Activated naive CD8-positive, alpha-beta T cell (primary cell): ENCODE results near the gene MRGPRF.

Experiments
- H3K27ac Mint-ChIP-seq: one replicate; pipeline ENCODE4 v1.8.0; 2021; ENCODE audit warnings: mixed read lengths
- H3K27me3 Mint-ChIP-seq: one replicate; pipeline ENCODE4 v1.8.0; 2021; ENCODE audit warnings: mixed read lengths
- H3K36me3 Mint-ChIP-seq: one replicate; pipeline ENCODE4 v1.8.0; 2021; ENCODE audit warnings: mixed read lengths
- H3K4me1 Mint-ChIP-seq: one replicate; pipeline ENCODE4 v1.8.0; 2021; ENCODE audit warnings: low read depth, mixed read lengths
- H3K4me3 Mint-ChIP-seq: one replicate; pipeline ENCODE4 v1.8.0; 2021; ENCODE audit warnings: mild to moderate bottlenecking, mixed read lengths
- H3K9me3 Mint-ChIP-seq: one replicate; pipeline ENCODE4 v1.8.0; 2021; ENCODE audit warnings: low read depth, mixed read lengths

Gene MRGPRF

DNA sequence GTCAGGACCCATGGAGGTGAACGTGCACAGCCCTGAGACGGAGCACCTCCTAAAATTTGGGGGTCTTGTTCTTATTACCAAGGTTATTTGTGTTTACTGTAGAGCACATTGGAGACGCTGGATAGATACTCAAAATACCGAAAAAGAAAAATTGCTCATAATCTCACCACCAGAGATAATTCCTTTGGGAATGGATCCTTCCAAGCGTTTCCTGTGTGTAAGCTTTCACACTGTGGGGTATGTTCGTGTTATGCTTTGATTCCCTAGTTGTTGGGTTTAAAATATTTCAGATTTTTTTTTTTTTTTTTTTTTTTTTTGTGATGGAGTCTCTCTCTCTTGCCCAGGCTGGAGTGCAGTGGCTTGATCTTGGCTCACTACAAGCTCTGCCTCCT lies 18.2 kb downstream of the MRGPRF start:
- H3K4me3 Mint-ChIP-seq, result no peak overlapping the region
- no peak overlapping the region for H3K27ac Mint-ChIP-seq
- H3K27me3 Mint-ChIP-seq, result peaks cover 8% of the 10 kb centered on the region
- H3K9me3 Mint-ChIP-seq, result no peaks in the 10 kb centered on the region
- no peaks in the 10 kb centered on the region for H3K4me1 Mint-ChIP-seq
- no peaks in the 10 kb centered on the region for H3K36me3 Mint-ChIP-seq

DNA sequence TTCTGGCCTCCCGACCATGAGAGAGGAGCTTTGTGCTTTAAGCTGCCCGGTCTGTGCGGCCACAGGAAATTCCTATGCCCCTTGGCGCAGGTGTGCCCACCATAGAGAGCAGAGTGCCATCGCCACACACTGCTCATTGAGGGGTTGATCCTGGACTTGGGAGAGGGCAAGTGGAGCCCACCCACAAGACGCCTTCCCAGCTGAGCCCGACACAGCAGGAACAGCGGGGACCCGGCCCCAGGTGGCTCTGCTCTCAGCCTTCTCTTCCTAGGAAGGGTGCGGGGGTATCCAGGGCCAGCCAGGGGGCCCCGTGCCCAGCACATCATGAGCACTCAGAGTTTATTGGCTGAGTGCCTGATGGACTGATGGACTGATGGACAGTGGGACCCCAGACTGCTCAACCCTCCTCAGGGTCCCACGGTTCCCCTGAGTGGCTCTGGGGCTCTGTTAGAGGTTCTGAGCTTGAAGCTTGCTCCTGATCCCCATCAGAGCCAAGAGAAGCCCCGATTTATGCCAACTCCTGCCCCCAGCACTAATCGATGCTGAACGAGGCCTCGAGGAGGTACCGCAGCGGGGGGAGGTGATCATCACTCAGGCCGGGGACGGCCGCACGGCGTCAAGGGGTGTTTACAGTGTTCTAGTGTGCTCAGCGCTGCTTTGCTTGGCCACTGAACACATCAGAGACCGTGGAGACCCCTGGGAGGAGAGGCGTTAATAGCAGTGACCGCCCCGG lies 18.7 kb downstream of the MRGPRF start:
- no peak overlapping the region for H3K27ac Mint-ChIP-seq
- H3K4me1 Mint-ChIP-seq, result no peaks in the 10 kb centered on the region
- H3K4me3 Mint-ChIP-seq, result no peak overlapping the region
- peaks cover 8% of the 10 kb centered on the region for H3K27me3 Mint-ChIP-seq
- H3K36me3 Mint-ChIP-seq, result no peaks in the 10 kb centered on the region
- no peaks in the 10 kb centered on the region for H3K9me3 Mint-ChIP-seq

DNA sequence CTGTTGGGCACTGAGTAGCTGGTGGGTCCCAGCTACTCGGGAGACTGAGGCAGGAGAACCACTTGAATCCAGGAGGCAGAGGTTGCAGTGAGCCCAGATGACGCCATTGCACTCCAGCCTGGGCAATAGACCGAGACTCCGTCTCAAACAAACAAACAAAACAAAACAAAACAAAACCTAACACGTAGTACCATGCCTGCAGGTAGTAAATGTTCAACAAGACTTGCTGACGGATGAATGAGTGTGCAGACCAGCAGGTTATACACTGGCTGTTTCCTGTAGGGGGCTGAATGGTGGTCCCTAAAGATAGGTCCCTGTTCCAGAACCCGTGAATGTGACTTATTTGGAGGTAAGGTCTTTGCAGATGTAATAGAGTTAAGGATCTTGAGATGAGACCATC lies 19.5 kb downstream of the MRGPRF start:
- no peaks in the 10 kb centered on the region for H3K36me3 Mint-ChIP-seq
- no peaks in the 10 kb centered on the region for H3K4me1 Mint-ChIP-seq
- no peak overlapping the region for H3K4me3 Mint-ChIP-seq
- no peak overlapping the region for H3K27ac Mint-ChIP-seq
- H3K27me3 Mint-ChIP-seq, result peaks cover 5% of the 10 kb centered on the region
- no peaks in the 10 kb centered on the region for H3K9me3 Mint-ChIP-seq

DNA sequence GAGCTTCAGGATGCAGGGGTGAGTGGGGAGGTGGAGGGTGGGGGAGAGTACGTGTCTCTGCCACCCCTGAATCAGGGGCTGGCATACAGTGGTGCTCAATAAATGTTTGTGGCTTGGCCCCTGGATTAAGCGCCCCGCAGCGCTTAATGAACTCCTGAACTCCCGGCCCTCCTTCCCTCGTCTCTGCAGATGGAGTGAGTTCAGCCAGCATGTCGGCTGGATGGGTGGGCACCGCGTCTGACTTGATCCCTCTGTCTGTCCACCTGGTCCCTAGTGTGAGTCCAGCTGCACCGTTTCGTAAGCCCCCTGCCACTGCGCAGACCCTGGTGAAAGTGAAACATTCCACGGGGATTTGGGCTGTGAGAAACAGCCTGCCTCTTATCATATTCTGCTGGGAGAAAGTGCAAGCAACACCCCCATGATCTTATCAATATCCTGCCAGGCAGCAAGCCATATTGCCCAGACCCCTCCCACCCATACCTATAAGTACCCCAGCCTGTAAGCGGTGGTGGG lies 20.2 kb downstream of the MRGPRF start:
- Mint-ChIP-seq H3K4me3 (no peak overlapping the region), H3K4me1 (no peaks in the 10 kb centered on the region), H3K9me3 (no peaks in the 10 kb centered on the region), H3K36me3 (no peaks in the 10 kb centered on the region), H3K27me3 (peaks cover 5% of the 10 kb centered on the region), H3K27ac (no peak overlapping the region)

DNA sequence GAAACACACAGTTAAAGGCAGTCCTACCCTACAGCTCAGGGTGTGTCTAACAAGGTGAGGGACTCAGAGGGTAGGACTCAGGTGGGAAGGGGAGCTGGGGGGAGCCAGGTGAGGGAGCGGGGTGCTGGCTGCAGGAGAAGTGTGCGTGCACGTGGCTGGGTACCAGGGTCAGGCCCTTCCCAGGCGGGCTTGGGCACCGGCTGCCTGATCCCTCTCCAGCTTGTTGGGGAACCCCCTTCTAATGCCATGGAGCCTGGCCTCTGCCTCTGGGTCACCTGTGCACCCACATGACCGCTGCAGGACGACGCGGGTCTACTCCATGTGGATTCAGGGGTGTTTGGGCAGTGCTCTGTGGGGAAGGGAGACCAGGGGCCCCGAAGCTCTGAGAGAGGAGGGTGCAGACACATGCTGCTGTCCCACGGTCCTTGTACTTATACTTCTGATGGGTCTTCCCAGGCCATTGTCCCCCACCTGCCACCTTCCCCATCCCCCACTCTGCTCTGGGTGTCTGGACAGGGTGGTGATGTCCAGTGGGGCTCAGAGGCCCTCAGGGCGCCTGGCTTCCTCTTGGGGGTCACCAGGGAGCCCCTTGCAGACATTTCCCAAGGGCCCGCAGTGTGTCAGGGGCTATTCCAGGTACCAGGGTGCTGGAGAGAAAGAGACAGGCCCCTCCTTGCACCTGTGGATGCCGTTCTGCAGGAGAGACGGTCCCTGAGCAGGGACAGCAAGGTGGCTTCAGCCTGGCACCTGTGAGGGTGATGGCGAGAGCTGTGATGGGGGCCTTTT lies 21.9 kb downstream of the MRGPRF start:
- peaks cover 10% of the 10 kb centered on the region for H3K36me3 Mint-ChIP-seq
- H3K27me3 Mint-ChIP-seq, result peaks cover 8% of the 10 kb centered on the region
- H3K4me1 Mint-ChIP-seq, result no peaks in the 10 kb centered on the region
- no peak overlapping the region for H3K4me3 Mint-ChIP-seq
- no peak overlapping the region for H3K27ac Mint-ChIP-seq
- H3K9me3 Mint-ChIP-seq, result peaks cover 12% of the 10 kb centered on the region

DNA sequence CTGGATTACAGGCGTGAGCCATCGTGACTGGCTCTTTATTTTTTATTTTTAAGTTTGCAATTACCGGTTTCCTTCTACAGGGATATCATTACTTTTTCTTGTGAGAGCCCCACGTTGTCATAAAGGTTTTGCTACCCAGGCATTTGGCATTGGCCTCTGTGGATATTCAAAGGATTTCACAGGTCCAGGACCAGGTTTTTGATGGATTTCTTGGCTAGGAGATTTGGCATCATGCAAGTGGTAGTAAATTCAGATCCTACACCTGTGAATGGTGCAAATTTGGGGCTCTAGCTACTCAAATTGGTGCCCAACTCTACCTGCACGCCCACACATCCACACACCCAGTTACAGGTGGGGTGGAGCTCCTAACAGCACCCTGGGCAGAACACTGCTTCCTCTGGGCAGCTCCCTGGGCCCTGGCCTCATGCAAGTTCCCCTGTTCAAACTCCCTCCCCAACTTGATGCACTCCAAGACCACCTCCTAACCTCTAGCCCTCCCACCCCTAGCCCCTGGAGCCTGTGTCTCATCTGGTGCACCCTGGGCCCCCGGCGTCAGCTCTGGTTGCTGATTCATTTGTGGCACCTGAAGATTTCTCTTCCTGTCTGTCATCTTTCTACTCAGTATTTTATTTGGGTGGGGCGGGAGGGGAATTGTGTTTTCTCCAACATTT lies 23.0 kb downstream of the MRGPRF start:
- Mint-ChIP-seq H3K9me3 (peaks cover 12% of the 10 kb centered on the region), H3K36me3 (peaks cover 10% of the 10 kb centered on the region), H3K27me3 (peaks cover 8% of the 10 kb centered on the region), H3K4me3 (no peak overlapping the region), H3K4me1 (no peaks in the 10 kb centered on the region), H3K27ac (no peak overlapping the region)

DNA sequence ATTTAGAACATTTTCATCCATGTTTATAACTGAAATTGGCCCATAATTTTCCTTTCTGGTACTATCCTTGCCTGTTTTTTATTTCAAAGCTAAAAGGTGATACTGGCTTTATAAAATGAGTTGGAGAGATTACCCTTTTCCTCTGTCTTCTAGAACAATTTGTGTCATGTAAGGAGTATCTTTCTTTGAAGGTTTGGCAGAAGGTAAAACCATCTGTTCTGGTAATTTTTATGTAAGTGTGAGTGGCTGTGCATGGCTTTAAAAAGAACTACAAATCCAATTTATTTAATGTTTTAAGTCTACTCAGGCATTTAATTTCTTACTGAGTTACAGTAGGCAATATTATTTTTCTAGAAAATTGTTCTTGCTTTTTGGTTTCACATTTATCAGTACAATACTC lies 24.6 kb downstream of the MRGPRF start:
- H3K27me3 Mint-ChIP-seq, result peaks cover 11% of the 10 kb centered on the region
- no peaks in the 10 kb centered on the region for H3K4me1 Mint-ChIP-seq
- H3K36me3 Mint-ChIP-seq, result peaks cover 10% of the 10 kb centered on the region
- H3K4me3 Mint-ChIP-seq, result no peak overlapping the region
- H3K27ac Mint-ChIP-seq, result no peak overlapping the region
- peaks cover 12% of the 10 kb centered on the region for H3K9me3 Mint-ChIP-seq

DNA sequence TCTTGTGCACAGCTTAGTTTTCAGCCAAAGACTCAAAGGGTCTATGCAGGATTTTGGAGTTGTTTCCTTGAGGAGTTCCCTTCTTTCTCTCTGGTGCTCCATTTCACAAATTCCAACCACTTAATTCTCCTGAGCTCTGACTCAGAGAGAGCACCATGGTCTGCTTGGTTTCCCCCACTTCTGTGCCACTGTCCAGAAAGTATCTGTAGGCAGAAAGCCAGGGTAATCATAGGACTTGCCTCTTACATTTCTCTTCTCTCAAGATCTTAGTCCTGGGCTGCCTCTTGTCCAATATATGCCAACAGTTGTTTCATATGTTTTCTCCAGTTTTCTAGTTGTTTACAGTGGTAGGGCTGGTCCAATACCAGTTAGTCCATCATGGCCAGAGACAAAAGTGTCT lies 25.8 kb downstream of the MRGPRF start:
- Mint-ChIP-seq H3K9me3 (peaks cover 12% of the 10 kb centered on the region), H3K27ac (no peak overlapping the region), H3K36me3 (peaks cover 10% of the 10 kb centered on the region), H3K4me1 (no peaks in the 10 kb centered on the region), H3K4me3 (no peak overlapping the region), H3K27me3 (peaks cover 6% of the 10 kb centered on the region)

DNA sequence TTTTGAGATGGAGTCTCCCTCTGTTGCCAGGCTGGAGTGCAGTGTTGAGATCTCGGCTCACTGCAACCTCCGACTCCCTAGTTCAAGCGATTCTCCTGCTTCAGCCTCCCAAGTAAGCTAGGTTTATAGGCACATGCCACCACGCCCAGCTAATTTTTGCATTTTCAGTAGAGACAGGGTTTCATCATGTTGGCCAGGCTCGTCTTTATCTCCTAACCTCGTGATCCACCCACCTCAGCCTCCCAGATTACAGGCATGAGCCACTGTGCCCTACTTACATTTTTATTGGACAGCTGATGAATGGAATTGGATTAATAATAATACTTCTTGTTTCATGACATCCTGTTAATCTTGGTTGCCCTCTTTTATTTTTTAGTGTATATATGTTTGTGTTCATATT lies 29.2 kb downstream of the MRGPRF start:
- no peaks in the 10 kb centered on the region for H3K4me1 Mint-ChIP-seq
- peaks cover 10% of the 10 kb centered on the region for H3K36me3 Mint-ChIP-seq

DNA sequence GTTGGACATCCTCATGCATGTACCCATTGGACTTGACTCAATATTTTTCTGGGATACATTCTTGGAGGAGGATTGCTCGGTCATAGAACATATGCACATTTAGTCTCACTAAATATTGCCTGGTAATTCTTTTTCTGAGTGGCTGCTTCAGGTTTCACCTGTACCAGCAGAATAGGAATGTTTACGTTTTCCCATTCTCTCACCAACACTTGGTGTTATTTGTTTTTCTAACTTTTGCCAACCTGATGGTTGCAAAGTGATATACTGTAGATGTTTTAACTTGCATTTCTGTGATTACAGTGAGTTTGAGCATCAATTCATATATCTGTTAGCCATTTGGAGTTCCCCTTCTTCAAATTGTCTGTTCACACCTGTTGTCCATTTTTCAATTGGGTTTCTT lies 30.9 kb downstream of the MRGPRF start:
- Mint-ChIP-seq H3K36me3 (peaks cover 9% of the 10 kb centered on the region), H3K27me3 (peaks cover 5% of the 10 kb centered on the region), H3K4me1 (no peaks in the 10 kb centered on the region), H3K4me3 (no peak overlapping the region), H3K9me3 (peaks cover 9% of the 10 kb centered on the region), H3K27ac (no peak overlapping the region)

More for the DNA sequence above, 29.2 kb downstream of the MRGPRF start:
- peaks cover 5% of the 10 kb centered on the region for H3K27me3 Mint-ChIP-seq
- no peak overlapping the region for H3K4me3 Mint-ChIP-seq
- no peak overlapping the region for H3K27ac Mint-ChIP-seq
- peaks cover 12% of the 10 kb centered on the region for H3K9me3 Mint-ChIP-seq

DNA sequence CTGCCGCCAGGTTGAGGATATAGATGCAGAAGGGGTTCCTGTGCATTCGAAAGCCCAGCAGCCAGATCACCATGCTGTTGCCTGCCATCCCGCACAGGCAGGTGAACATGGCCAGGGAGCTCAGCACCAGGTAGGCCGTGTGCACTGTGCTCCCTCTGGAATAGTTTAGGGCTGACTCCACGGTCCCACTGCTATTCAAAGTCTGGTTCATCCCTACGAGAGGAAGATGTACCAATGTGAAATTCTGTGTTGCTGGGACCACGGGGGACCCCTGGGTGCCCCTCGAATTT lies 32.3 kb downstream of the MRGPRF start, which contains the start of gene MRGPRD:
Gene MRGPRD (minus strand): TSS at position 211 of the 290 bp plus-strand sequence. CDS start 0 bp downstream, at position 211.
- H3K36me3 Mint-ChIP-seq, result no peaks in the 10 kb centered on the region
- no peak within 1 kb of the TSS for H3K4me3 Mint-ChIP-seq
- no peaks in the 10 kb centered on the region for H3K4me1 Mint-ChIP-seq

DNA sequence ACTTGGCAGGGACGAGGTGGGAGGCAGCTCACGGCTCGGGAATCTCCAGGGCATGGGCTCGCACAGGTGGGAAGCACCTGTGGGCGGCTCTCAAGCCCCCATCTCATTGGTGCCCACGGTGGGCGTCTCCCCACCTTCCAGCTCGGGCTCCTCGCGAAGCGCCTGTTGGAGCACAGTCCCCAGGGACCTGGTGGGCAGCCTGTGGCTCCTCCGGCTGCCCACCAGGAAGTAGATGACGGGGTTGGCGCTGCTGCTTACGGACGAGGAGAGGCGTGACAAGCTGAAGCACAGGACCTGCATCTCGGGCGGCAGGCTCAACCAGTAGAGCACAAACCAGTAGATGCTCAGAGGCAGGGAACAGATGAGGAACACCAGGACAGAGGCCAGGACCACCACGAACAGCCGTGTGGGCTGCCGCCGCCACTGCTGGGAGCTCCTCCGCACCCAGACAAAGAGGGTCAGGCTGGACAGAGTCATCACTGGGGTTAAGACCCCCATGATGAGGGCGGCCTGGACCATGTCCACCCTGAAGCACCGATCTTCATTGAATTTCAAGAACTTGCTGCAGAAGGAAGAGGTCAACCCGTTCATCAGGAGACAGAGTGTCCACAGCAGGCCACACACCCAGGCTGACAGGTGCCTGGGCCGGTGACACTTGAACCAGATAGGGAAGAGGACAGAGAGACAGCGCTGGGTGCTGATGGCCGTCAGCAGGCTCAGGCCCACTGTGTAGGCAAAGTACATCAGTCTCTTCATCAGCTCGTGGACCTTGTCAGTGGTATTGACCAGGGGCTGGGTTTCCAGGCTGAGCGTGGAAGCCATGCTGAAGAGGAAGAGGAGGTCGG lies 32.9 kb downstream of the MRGPRF start:
- Mint-ChIP-seq H3K4me1 (no peaks in the 10 kb centered on the region), H3K27me3 (peaks cover 2% of the 10 kb centered on the region), H3K4me3 (no peak overlapping the region), H3K9me3 (no peaks in the 10 kb centered on the region), H3K36me3 (no peaks in the 10 kb centered on the region), H3K27ac (no peak overlapping the region)

More for the DNA sequence above, 32.3 kb downstream of the MRGPRF start, which contains the start of gene MRGPRD:
- Mint-ChIP-seq H3K9me3 (no peaks in the 10 kb centered on the region), H3K27me3 (peaks cover 2% of the 10 kb centered on the region), H3K27ac (no peak within 1 kb of the TSS)

DNA sequence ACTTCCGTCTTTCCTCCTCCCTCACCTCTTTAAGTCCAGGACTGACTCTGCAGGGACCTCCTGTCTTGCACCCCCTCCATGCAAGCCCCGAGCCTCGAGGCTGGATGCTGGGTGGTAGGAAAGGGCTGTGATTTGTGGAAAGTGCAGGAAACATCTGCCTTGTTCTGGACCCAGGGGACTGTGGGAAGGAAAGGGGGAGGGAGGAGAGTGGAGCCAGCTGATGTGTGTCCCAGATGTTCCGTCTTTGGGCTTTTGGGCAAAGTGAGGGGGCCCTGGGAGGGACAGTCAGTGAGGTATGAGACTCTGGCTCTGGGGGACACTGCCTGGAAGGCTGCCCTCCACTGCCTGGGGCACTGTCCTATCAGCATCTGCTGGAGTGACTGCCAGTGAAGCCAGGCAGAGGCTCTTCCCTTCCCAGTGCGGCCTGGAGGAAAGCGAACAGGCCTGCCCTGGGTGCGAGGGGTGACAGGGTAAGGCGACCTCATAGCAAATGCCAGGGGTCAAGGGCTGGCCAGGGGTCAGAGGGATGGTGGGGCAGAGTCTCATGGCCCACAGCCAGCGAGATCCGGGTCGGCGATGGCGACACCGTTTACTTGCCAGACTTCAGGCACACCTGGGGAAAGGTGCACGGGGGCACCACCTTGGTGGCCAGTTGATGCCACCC lies 34.0 kb downstream of the MRGPRF start:
- no peaks in the 10 kb centered on the region for H3K36me3 Mint-ChIP-seq
- H3K9me3 Mint-ChIP-seq, result no peaks in the 10 kb centered on the region
- peaks cover under 1% of the 10 kb centered on the region for H3K27me3 Mint-ChIP-seq
- H3K27ac Mint-ChIP-seq, result no peak overlapping the region
- H3K4me1 Mint-ChIP-seq, result peaks cover 2% of the 10 kb centered on the region
- no peak overlapping the region for H3K4me3 Mint-ChIP-seq

DNA sequence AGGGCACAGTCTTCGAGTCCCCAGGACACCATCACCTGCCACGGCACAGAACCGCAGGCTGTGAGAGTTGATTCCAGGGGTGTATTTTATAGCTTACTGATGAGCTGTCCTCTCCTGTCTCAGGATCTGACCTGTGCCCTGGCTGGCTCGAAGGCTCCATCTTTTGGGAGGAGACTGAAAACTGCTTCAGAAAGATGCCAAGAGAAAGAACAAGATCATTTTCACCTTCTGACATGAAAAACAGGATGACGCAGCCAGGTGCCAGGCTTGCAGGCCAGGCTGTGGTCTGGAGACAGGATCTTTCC lies 34.5 kb downstream of the MRGPRF start:
- Mint-ChIP-seq H3K4me3 (no peak overlapping the region), H3K36me3 (no peaks in the 10 kb centered on the region), H3K27ac (no peak overlapping the region), H3K9me3 (no peaks in the 10 kb centered on the region), H3K27me3 (no peaks in the 10 kb centered on the region), H3K4me1 (peaks cover 2% of the 10 kb centered on the region)
